Sigmoid colon (tissue), 3 donors: ENCODE data around the gene TNFRSF1B.

Experiments
- POLR2A ChIP-seq, 2 donors: fragments of 450-650 bp; IDR thresholded peaks; one replicate each; pipeline ENCODE4 v1.6.1; 2016; ENCODE audit warnings: antibody characterized with exemption in 2 of 2, mild to moderate bottlenecking in 2 of 2, moderate library complexity in 2 of 2
- TF ChIP-seq, protein P1 (sequence below), 4 experiments: fragments of 450-650 bp in 3 of 4; fragments of 200-600 bp in 1 of 4; IDR thresholded peaks; one replicate each; pipeline ENCODE4 v1.5.1; 2016 to 2019; ENCODE audit warnings: antibody characterized with exemption in 4 of 4, mild to moderate bottlenecking in 3 of 4, moderate library complexity in 2 of 4

DNA sequence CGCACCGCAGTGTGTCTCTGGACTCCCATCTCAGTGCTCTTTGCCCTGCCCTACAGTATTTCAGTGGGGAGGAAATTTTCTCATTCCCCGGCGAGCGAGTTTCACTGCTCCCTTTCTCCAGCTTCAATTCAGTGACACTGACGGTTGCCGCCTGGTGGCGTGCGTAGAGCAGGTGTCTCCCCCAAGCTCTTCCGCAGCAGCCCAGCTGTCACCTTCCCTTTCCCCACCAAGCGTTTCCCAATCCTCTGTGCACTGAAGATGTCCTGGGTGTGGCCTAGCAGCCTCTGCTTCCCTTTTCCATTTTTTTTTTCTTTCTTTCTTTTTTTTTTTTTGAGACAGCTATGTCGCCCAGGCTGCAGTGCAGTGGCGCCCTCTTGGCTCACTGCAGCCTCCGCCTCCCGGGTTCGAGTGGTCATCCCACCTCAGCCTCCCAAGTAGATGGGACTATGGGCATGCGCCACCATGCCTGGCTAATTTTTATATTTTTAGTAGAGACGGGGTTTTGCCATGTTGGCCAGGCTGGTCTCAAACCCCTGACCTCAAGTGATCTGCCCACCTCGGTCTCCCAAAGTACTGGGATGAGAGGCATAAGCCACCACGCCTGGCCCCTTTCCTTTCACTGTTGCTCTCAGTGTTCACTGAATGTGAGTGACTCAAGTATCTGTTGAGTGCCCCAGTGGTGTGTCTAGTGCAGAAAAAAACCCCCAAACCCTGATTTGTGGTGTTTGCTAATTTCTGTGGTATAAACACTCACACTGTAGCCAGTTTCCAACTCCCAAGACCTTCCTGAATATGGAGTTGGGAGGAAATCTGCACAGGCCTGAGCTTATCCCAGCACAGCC lies 30.1 kb downstream of the TNFRSF1B start:
- TF ChIP-seq, protein P1, sequence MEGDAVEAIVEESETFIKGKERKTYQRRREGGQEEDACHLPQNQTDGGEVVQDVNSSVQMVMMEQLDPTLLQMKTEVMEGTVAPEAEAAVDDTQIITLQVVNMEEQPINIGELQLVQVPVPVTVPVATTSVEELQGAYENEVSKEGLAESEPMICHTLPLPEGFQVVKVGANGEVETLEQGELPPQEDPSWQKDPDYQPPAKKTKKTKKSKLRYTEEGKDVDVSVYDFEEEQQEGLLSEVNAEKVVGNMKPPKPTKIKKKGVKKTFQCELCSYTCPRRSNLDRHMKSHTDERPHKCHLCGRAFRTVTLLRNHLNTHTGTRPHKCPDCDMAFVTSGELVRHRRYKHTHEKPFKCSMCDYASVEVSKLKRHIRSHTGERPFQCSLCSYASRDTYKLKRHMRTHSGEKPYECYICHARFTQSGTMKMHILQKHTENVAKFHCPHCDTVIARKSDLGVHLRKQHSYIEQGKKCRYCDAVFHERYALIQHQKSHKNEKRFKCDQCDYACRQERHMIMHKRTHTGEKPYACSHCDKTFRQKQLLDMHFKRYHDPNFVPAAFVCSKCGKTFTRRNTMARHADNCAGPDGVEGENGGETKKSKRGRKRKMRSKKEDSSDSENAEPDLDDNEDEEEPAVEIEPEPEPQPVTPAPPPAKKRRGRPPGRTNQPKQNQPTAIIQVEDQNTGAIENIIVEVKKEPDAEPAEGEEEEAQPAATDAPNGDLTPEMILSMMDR (IDR thresholded peaks at IDR 0.05) = no peak
- TF ChIP-seq POLR2A (IDR thresholded peaks at IDR 0.05) = no peak
